GM19324 (cell line): Measurements from ENCODE around the gene WNT1.

Source experiments
- ATAC-seq: cut with Tn5 transposase; IDR thresholded peaks from one replicate; pipeline ENCODE4 v1.9.1; 2021; ENCODE audit warnings: mild to moderate bottlenecking, moderate library complexity; ENCODE audit not compliant: unreplicated experiment, low FRiP score

WNT1 gene

GRCh38 chr12:49026101-49026500 lies 48.0 kb downstream of the WNT1 start:
- ATAC-seq: no peak

- no peak for ATAC-seq
Observed at GRCh38 chr12:49026678-49027480, 48.8 kb downstream of the WNT1 start.

GRCh38 chr12:49027846-49028555 lies 49.9 kb downstream of the WNT1 start:
- no peak for ATAC-seq

- no peak for ATAC-seq
Observed at GRCh38 chr12:49028666-49029275, 50.6 kb downstream of the WNT1 start.

- ATAC-seq: no peak
Observed at GRCh38 chr12:49030119-49030518, 52.0 kb downstream of the WNT1 start.

- no peak for ATAC-seq
Observed at GRCh38 chr12:49030714-49031572, 52.8 kb downstream of the WNT1 start.

GRCh38 chr12:49031573-49032161 lies 53.5 kb downstream of the WNT1 start:
- ATAC-seq: no peak
